ENCODE results near the gene SELENOF. TPM values are rescaled to one million over a fixed set of nuclear protein-coding genes. Genes with fewer than 3 reads are reported as not detected.

Gene SELENOF
- total RNA-seq, 2 experiments from 2014 or later = 93.0 to 214 TPM

DNA sequence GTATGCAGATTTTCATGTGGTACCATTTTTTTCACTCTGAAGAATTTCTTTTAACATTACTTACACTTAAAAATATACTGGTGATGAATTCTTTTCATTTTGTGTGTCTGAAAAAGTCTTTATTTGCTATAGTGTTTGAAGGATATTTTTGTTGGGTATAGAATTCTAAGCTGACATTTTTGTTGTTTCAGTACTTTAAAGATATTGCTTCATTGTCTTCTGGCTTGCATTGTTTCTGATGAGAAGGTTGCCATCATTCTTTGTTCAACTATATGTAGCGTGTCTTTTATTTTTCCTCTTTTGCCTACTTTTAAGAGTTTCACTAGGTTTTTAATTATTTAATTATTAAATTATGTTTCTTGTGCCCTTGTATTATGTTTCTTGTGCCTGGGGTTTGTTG, 8.5 kb upstream of the SELENOF start:
- no peaks in the 10 kb centered on the region for H4K20me1 ChIP-seq (ENCODE audit: insufficient read depth, low read length)
- POLR2A ChIA-PET = interaction anchor here (0.8 kb wide), 1 partner anchor 93 kb away, joined by 3 read pairs; no protein-coding TSS in a partner anchor
- peaks cover 5% of the 10 kb centered on the region for H3K4me1 ChIP-seq (ENCODE audit: insufficient read depth, low read length, poor library complexity, severe bottlenecking)
- CTCF ChIA-PET (ENCODE audit: unreplicated experiment) = no interaction called here
- peaks cover 75% of the 10 kb centered on the region for H3K9me3 ChIP-seq (ENCODE audit: low read length)
- no peak for DNase-seq (ENCODE audit: low spot score)
- BruUV-seq (replicated peaks) = no TSS peak
- H3K79me2 ChIP-seq (ENCODE audit: insufficient read depth, low read depth, low read length) = peaks cover 100% of the 10 kb centered on the region
- no peak overlapping the region for H2AFZ ChIP-seq (ENCODE audit: low read length)
- no peak for TF ChIP-seq EZH2phosphoT487 (IDR thresholded peaks at IDR 0.05; ENCODE audit: borderline replicate concordance, low read depth, low read length)
- TF ChIP-seq, protein P1, sequence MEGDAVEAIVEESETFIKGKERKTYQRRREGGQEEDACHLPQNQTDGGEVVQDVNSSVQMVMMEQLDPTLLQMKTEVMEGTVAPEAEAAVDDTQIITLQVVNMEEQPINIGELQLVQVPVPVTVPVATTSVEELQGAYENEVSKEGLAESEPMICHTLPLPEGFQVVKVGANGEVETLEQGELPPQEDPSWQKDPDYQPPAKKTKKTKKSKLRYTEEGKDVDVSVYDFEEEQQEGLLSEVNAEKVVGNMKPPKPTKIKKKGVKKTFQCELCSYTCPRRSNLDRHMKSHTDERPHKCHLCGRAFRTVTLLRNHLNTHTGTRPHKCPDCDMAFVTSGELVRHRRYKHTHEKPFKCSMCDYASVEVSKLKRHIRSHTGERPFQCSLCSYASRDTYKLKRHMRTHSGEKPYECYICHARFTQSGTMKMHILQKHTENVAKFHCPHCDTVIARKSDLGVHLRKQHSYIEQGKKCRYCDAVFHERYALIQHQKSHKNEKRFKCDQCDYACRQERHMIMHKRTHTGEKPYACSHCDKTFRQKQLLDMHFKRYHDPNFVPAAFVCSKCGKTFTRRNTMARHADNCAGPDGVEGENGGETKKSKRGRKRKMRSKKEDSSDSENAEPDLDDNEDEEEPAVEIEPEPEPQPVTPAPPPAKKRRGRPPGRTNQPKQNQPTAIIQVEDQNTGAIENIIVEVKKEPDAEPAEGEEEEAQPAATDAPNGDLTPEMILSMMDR (conservative IDR thresholded peaks at IDR 0.05; ENCODE audit: low read length) = no peak
- no peaks in the 10 kb centered on the region for H3K9me2 ChIP-seq (ENCODE audit: insufficient read depth, low read length)
- intact Hi-C loops (cut with micrococcal nuclease; ENCODE audit: unreplicated experiment) = no loop called here
- H3K27ac ChIP-seq (ENCODE audit: low read depth, low read length, poor library complexity, severe bottlenecking) = no peak overlapping the region
- peaks cover 95% of the 10 kb centered on the region for H3K36me3 ChIP-seq (ENCODE audit: insufficient read depth, low read length)
- H3K4me3 ChIP-seq (ENCODE audit: low read depth, low read length, poor library complexity, severe bottlenecking) = no peak overlapping the region
- no peak overlapping the region for H3K4me2 ChIP-seq (ENCODE audit: low read length)

DNA sequence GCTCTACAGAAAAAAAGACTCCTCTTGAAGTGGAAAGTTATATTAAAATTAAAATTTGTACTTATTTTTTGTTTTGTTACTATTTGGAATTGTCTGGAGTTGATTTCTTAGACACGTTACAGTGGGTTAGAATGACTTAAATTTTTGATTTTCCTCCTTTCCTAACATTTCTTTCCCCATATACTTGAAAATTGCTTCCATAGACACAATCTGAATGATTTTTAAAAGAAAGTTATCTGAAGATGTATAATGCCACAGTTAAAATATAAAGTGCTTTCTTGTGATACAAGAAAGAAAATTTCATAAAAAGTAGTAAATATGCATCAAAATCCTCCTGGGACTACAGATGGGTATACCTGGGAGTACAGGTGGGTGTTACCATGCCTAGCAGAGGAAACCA, 2.8 kb upstream of the SELENOF start:
- H3K4me2 ChIP-seq (ENCODE audit: low read length) = peak overlapping the region; percentile 77
- peaks cover 93% of the 10 kb centered on the region for H3K79me2 ChIP-seq (ENCODE audit: insufficient read depth, low read depth, low read length)
- intact Hi-C loops (cut with micrococcal nuclease; ENCODE audit: unreplicated experiment) = no loop called here
- TF ChIP-seq, protein P1 (conservative IDR thresholded peaks at IDR 0.05; ENCODE audit: low read length) = no peak
- no peak for TF ChIP-seq EZH2phosphoT487 (IDR thresholded peaks at IDR 0.05; ENCODE audit: borderline replicate concordance, low read depth, low read length)
- POLR2A ChIA-PET = interaction anchor here (1.2 to 5.7 kb wide), 6 partner anchors 17 to 166 kb away, joined by 3 to 28 read pairs (median 16); no protein-coding TSS in a partner anchor
- peak; percentile 18 for DNase-seq (ENCODE audit: low spot score)
- CTCF ChIA-PET (ENCODE audit: unreplicated experiment) = no interaction called here
- no peak overlapping the region for H2AFZ ChIP-seq (ENCODE audit: low read length)
- peak overlapping the region; percentile 94 for H3K4me3 ChIP-seq (ENCODE audit: low read depth, low read length, poor library complexity, severe bottlenecking)
- H4K20me1 ChIP-seq (ENCODE audit: insufficient read depth, low read length) = peaks cover 27% of the 10 kb centered on the region
- no TSS peak for BruUV-seq (replicated peaks)
- H3K36me3 ChIP-seq (ENCODE audit: insufficient read depth, low read length) = peaks cover 53% of the 10 kb centered on the region
- H3K4me1 ChIP-seq (ENCODE audit: insufficient read depth, low read length, poor library complexity, severe bottlenecking) = peaks cover 20% of the 10 kb centered on the region
- H3K9me2 ChIP-seq (ENCODE audit: insufficient read depth, low read length) = no peaks in the 10 kb centered on the region
- H3K27ac ChIP-seq (ENCODE audit: low read depth, low read length, poor library complexity, severe bottlenecking) = peak overlapping the region; percentile 83
- peaks cover 26% of the 10 kb centered on the region for H3K9me3 ChIP-seq (ENCODE audit: low read length)

DNA sequence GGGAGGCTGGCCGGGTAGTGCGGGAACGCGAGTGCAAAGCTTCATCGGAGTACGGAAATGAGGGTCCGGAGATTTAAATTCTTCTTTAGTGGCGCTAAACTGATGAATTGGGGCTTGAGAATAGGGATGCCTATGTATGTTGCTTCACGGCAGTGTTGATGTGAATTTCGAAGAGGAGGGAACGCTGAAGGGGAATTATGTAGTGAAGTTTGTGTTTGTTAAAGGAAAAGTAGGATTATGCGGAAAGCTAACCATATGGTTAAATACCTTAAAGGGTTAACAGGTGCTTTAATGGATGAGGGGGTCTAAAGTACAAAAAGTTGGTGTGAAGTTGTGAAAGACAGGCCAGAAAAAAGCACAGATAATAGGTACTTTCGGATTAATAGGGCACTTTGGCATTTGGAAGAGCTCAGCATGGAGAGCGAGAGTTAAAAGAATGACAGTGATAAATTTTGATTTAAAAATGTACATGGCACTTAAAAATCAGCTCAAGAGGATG, 1.9 kb upstream of the SELENOF start:
- Histone ChIP-seq H3K4me3 (ENCODE audit: low read depth, low read length, poor library complexity, severe bottlenecking) (peak overlapping the region; percentile 94), H3K36me3 (ENCODE audit: insufficient read depth, low read length) (peaks cover 52% of the 10 kb centered on the region), H3K79me2 (ENCODE audit: insufficient read depth, low read depth, low read length) (peaks cover 93% of the 10 kb centered on the region), H3K9me2 (ENCODE audit: insufficient read depth, low read length) (no peaks in the 10 kb centered on the region), H3K27ac (ENCODE audit: low read depth, low read length, poor library complexity, severe bottlenecking) (peak overlapping the region; percentile 83), H3K4me2 (ENCODE audit: low read length) (peak overlapping the region; percentile 77), H3K4me1 (ENCODE audit: insufficient read depth, low read length, poor library complexity, severe bottlenecking) (peaks cover 29% of the 10 kb centered on the region), H4K20me1 (ENCODE audit: insufficient read depth, low read length) (peaks cover 27% of the 10 kb centered on the region), H2AFZ (ENCODE audit: low read length) (no peak overlapping the region), H3K9me3 (ENCODE audit: low read length) (peaks cover 19% of the 10 kb centered on the region)
- CTCF ChIA-PET (ENCODE audit: unreplicated experiment) = interaction anchor here (1.2 to 1.4 kb wide), 2 partner anchors 11 to 169 kb away, joined by 5 read pairs; no protein-coding TSS in a partner anchor
- TF ChIP-seq, protein P1 (conservative IDR thresholded peaks at IDR 0.05; ENCODE audit: low read length) = no peak
- no peak for TF ChIP-seq EZH2phosphoT487 (IDR thresholded peaks at IDR 0.05; ENCODE audit: borderline replicate concordance, low read depth, low read length)
- intact Hi-C loops (cut with micrococcal nuclease; ENCODE audit: unreplicated experiment) = loop anchor here (2.0 kb wide), 4 partner anchors 137 to 211 kb away; partner anchors contain the start of gene SH3GLB1
- peak; percentile 14 for DNase-seq (ENCODE audit: low spot score)
- no TSS peak for BruUV-seq (replicated peaks)
- POLR2A ChIA-PET = interaction anchor here (0.6 to 7.6 kb wide), 23 partner anchors 12 to 209 kb away, joined by 3 to 44 read pairs (median 4); no protein-coding TSS in a partner anchor
